ENCODE data around the gene FRMD4B.

The FRMD4B gene

DNA sequence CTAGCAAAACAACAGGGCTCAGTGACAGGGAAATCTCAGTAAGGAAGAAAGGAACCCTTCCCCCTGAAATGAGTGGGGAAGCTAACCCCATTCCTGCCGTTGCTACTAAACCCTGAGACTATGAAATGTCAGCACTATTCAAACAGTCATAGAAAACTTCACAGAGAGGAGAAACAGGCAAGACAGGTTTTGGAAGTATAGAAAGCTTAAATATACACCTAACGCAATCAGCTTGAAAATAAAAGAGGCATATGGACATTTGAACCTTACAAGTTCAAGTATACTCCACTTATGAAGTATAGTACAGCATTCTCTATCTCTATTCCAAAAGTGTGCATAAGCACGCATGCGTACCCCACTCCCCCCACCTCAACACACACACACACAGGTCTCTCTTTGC lies 17.6 kb upstream of the FRMD4B start:
- TF ChIP-seq EZH2phosphoT487 (IDR thresholded peaks at IDR 0.05; ENCODE audit: borderline replicate concordance) = no peak
- TF ChIP-seq, protein P1, sequence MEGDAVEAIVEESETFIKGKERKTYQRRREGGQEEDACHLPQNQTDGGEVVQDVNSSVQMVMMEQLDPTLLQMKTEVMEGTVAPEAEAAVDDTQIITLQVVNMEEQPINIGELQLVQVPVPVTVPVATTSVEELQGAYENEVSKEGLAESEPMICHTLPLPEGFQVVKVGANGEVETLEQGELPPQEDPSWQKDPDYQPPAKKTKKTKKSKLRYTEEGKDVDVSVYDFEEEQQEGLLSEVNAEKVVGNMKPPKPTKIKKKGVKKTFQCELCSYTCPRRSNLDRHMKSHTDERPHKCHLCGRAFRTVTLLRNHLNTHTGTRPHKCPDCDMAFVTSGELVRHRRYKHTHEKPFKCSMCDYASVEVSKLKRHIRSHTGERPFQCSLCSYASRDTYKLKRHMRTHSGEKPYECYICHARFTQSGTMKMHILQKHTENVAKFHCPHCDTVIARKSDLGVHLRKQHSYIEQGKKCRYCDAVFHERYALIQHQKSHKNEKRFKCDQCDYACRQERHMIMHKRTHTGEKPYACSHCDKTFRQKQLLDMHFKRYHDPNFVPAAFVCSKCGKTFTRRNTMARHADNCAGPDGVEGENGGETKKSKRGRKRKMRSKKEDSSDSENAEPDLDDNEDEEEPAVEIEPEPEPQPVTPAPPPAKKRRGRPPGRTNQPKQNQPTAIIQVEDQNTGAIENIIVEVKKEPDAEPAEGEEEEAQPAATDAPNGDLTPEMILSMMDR (conservative IDR thresholded peaks at IDR 0.05; ENCODE audit: low read length) = no peak
- Histone ChIP-seq H3K36me3 (ENCODE audit: insufficient read depth, low read length) (no peaks in the 10 kb centered on the region), H3K27me3 (ENCODE audit: insufficient read depth, low read length, poor library complexity, severe bottlenecking) (no peaks in the 10 kb centered on the region), H3K79me2 (ENCODE audit: insufficient read depth, low read length) (no peaks in the 10 kb centered on the region), H3K4me1 (ENCODE audit: insufficient read depth, low read length, poor library complexity, severe bottlenecking) (no peaks in the 10 kb centered on the region), H3K4me3 (ENCODE audit: low read length, poor library complexity, severe bottlenecking) (no peak overlapping the region), H3K9ac (ENCODE audit: low read depth, low read length, poor library complexity, severe bottlenecking) (no peak overlapping the region), H3K9me3 (ENCODE audit: insufficient read depth, low read depth, low read length) (no peaks in the 10 kb centered on the region; the same call in 1 of the 2 replicates), H3K9me2 (replicated peaks; ENCODE audit: low read depth, low read length) (no peaks in the 10 kb centered on the region), H4K20me1 (ENCODE audit: insufficient read depth, low read length, poor library complexity, severe bottlenecking) (no peaks in the 10 kb centered on the region), H2AFZ (ENCODE audit: low read length) (no peak overlapping the region), H3F3A (ENCODE audit: low read depth) (no peaks in the 10 kb centered on the region), H3K4me2 (ENCODE audit: low read depth, low read length, poor library complexity, severe bottlenecking) (no peak overlapping the region)

DNA sequence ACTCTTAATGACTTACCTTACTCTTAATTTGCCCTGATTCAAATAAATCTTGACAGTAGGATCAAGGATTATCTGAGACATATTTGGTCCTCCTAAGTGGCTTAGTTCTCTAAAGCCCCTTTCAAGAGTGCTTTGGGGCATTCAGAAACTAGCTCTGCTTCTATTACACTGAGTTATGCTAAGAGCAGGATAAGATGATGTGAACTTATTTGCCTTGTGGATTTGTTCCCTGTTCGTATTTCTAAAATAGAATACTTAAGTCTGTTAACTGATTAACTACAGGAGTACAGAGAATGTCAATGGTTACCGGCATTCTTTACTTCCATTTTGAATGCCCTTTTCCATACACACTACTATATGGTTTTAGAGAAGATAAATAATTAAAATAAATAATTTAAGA lies 14.8 kb upstream of the FRMD4B start:
- Histone ChIP-seq H3K4me1 (ENCODE audit: insufficient read depth, low read length, poor library complexity, severe bottlenecking) (no peaks in the 10 kb centered on the region), H3K79me2 (ENCODE audit: insufficient read depth, low read length) (no peaks in the 10 kb centered on the region), H3F3A (ENCODE audit: low read depth) (no peaks in the 10 kb centered on the region), H3K9me3 (ENCODE audit: insufficient read depth, low read depth, low read length) (no peaks in the 10 kb centered on the region; the same call in 1 of the 2 replicates), H3K4me2 (ENCODE audit: low read depth, low read length, poor library complexity, severe bottlenecking) (no peak overlapping the region), H4K20me1 (ENCODE audit: insufficient read depth, low read length, poor library complexity, severe bottlenecking) (no peaks in the 10 kb centered on the region), H3K9ac (ENCODE audit: low read depth, low read length, poor library complexity, severe bottlenecking) (no peak overlapping the region), H2AFZ (ENCODE audit: low read length) (no peak overlapping the region), H3K9me2 (replicated peaks; ENCODE audit: low read depth, low read length) (no peaks in the 10 kb centered on the region), H3K27me3 (ENCODE audit: insufficient read depth, low read length, poor library complexity, severe bottlenecking) (no peaks in the 10 kb centered on the region), H3K4me3 (ENCODE audit: low read length, poor library complexity, severe bottlenecking) (no peak overlapping the region), H3K36me3 (ENCODE audit: insufficient read depth, low read length) (no peaks in the 10 kb centered on the region)
- TF ChIP-seq EZH2phosphoT487 (IDR thresholded peaks at IDR 0.05; ENCODE audit: borderline replicate concordance) = no peak
- TF ChIP-seq, protein P1 (conservative IDR thresholded peaks at IDR 0.05; ENCODE audit: low read length) = no peak

DNA sequence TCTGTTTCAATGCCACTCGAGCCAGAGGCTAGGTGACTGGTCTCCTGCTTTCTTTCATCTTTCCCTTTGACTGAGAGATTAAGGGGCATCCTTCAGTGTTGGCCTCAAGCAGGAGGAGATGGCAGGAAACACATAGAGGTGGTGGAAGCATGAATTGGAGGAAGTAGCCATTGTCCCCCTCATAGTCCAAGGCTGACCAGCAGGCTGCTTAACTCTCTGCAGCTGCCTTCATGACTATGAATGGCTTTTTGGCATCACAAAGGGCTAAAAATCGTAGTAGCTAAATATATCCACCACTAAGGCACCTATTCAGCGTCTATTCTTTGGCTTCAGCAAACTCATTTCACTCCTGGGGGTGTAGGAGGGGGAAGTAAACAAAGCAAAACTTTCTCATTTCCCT lies 7.0 kb upstream of the FRMD4B start:
- Histone ChIP-seq H3F3A (ENCODE audit: low read depth) (no peaks in the 10 kb centered on the region), H3K27me3 (ENCODE audit: insufficient read depth, low read length, poor library complexity, severe bottlenecking) (no peaks in the 10 kb centered on the region), H3K79me2 (ENCODE audit: insufficient read depth, low read length) (no peaks in the 10 kb centered on the region), H3K9me2 (replicated peaks; ENCODE audit: low read depth, low read length) (no peaks in the 10 kb centered on the region), H3K4me2 (ENCODE audit: low read depth, low read length, poor library complexity, severe bottlenecking) (no peak overlapping the region), H2AFZ (ENCODE audit: low read length) (no peak overlapping the region), H3K36me3 (ENCODE audit: insufficient read depth, low read length) (no peaks in the 10 kb centered on the region), H3K9me3 (ENCODE audit: insufficient read depth, low read depth, low read length) (no peaks in the 10 kb centered on the region), H3K9ac (ENCODE audit: low read depth, low read length, poor library complexity, severe bottlenecking) (no peak overlapping the region), H4K20me1 (ENCODE audit: insufficient read depth, low read length, poor library complexity, severe bottlenecking) (no peaks in the 10 kb centered on the region), H3K4me3 (ENCODE audit: low read length, poor library complexity, severe bottlenecking) (no peak overlapping the region), H3K4me1 (ENCODE audit: insufficient read depth, low read length, poor library complexity, severe bottlenecking) (no peaks in the 10 kb centered on the region)
- no peak for TF ChIP-seq EZH2phosphoT487 (IDR thresholded peaks at IDR 0.05; ENCODE audit: borderline replicate concordance)
- TF ChIP-seq, protein P1 (conservative IDR thresholded peaks at IDR 0.05; ENCODE audit: low read length) = no peak

Data from Loucy (cell line).